Activated naive CD4-positive, alpha-beta T cell treated with anti-CD3 and anti-CD28 coated beads for 36 hours (primary cell): ENCODE results near the gene CLDN2. TPM values are rescaled to one million over a fixed set of nuclear protein-coding genes. Genes with fewer than 3 reads are reported as not detected.

Experiments used
- CTCF ChIA-PET: fragments of 350-600 bp; sonication (Branson Sonifier 250); formaldehyde crosslinking; loops from one replicate; lab custom pipeline; 2021; ENCODE audit warnings: antibody characterized with exemption; lab: Charles Lee
- DNase-seq: peaks from one replicate; pipeline ENCODE4 v3.0.0-alpha.2; 2020
- H3K27ac Mint-ChIP-seq: one replicate; pipeline ENCODE4 v1.8.0; 2021; ENCODE audit warnings: mild to moderate bottlenecking, mixed read lengths
- H3K27me3 Mint-ChIP-seq: one replicate; pipeline ENCODE4 v1.8.0; 2021; ENCODE audit warnings: low read depth, mixed read lengths
- H3K36me3 Mint-ChIP-seq: one replicate; pipeline ENCODE4 v1.8.0; 2021; ENCODE audit warnings: low read depth, mixed read lengths
- H3K4me1 Mint-ChIP-seq: one replicate; pipeline ENCODE4 v1.8.0; 2021; ENCODE audit warnings: low read depth, mixed read lengths
- H3K4me3 Mint-ChIP-seq: one replicate; pipeline ENCODE4 v1.8.0; 2021; ENCODE audit warnings: mild to moderate bottlenecking, moderate library complexity, mixed read lengths
- H3K9me3 Mint-ChIP-seq: one replicate; pipeline ENCODE4 v1.8.0; 2021; ENCODE audit warnings: mixed read lengths
- intact Hi-C: fragments of 100-400 bp; cut with micrococcal nuclease; formaldehyde crosslinking; loops from one replicate; pipeline ENCODE4 v1.15.1; 2023
- total RNA-seq, 2 experiments: library from RNA; stranded (reverse); gene quantifications; one replicate each; pipeline ENCODE4 v1.2.3, GENCODE V29; 2021

CLDN2 gene
- total RNA-seq, 2 experiments from 2014 or later: not detected

DNA sequence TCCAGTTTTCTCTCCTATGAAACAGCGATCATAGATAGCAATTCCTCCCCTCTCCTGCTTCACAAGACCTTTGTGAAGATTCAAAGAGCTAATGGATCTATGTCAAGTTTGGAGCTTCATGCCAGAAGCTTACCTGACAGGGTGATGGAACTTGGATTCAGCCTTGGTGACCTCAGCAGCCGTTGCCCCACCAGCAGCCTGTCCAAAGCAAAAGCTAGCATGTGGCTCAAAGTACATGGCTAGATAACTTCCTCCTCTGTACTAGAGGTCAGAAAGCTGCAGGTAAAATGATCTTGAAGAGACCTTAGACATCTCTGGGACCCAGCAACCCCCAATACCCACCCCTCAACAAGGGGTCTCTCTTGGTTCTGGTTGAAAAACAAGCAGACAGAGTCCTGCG is 18.9 kb upstream of the CLDN2 start:
- H3K36me3 Mint-ChIP-seq: no peaks in the 10 kb centered on the region
- H3K27me3 Mint-ChIP-seq: no peaks in the 10 kb centered on the region
- intact Hi-C loops: no loop called here
- no peak overlapping the region for H3K4me3 Mint-ChIP-seq
- H3K9me3 Mint-ChIP-seq: no peaks in the 10 kb centered on the region
- peaks cover 2% of the 10 kb centered on the region for H3K4me1 Mint-ChIP-seq
- no peak for DNase-seq
- no peak overlapping the region for H3K27ac Mint-ChIP-seq
- CTCF ChIA-PET: no interaction called here

- Mint-ChIP-seq H3K27me3 (no peaks in the 10 kb centered on the region), H3K27ac (no peak overlapping the region), H3K4me3 (no peak overlapping the region), H3K9me3 (no peaks in the 10 kb centered on the region), H3K4me1 (peaks cover 2% of the 10 kb centered on the region), H3K36me3 (no peaks in the 10 kb centered on the region)
- intact Hi-C loops: no loop called here
- CTCF ChIA-PET: no interaction called here
- no peak for DNase-seq
These were observed 18.4 kb upstream of the CLDN2 start for GRCh38 chrX:106901781-106902219.

DNA sequence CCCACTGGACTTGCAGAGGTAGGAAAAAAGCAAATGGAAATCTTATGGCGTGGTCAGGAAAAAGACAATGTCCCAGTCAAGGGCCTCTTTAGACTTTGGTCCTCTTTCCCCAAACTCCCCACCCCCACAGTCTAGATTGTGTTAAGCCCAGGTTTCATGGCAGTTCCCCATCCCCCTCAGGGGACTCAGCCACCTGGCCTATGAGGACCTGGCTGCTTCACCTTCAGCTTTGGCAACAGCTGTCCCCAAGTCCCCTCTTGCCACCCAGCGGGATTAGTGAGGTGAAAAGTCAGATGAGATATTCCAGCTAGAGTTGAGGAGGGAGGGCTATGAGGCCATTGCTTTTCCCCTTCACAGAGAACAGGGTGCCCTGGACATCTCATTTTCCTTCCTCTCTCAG is 17.5 kb upstream of the CLDN2 start:
- Mint-ChIP-seq H3K27ac (no peak overlapping the region), H3K4me3 (no peak overlapping the region), H3K36me3 (no peaks in the 10 kb centered on the region), H3K9me3 (no peaks in the 10 kb centered on the region), H3K4me1 (peaks cover 2% of the 10 kb centered on the region), H3K27me3 (no peaks in the 10 kb centered on the region)
- intact Hi-C loops: no loop called here
- DNase-seq: no peak
- CTCF ChIA-PET: interaction anchor here (0.8 to 1.5 kb wide), 2 partner anchors 8 to 10 kb away, joined by 4 read pairs; no protein-coding TSS in a partner anchor

DNA sequence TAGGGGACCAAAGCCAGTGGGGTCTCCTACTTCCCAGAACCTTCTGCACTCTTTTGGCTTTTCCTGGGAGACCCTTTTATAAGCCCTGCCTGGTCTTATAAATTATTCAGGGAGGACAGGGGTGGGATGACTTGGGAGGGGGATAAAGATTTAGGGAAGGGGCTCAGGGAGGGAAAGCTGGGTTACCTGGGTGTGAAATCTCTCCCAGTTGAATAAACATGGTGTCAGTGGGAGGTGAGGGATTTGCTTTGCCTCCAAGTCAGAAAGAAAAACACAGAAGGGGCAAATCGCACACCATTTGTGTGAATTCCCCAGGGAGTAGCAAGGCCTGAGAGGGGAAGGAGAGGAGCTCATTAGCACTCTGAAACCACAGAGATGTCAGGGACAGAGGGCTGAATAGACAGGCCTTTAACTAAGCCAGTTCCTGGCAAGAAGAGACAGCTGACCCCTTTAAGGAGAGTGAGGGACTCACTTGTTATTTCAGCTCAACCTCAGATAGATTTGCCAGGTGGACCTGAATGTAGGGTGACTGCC is 16.8 kb upstream of the CLDN2 start, which contains the start of gene RIPPLY1:
Gene RIPPLY1 (minus strand): TSS at position 51 of the 534 bp plus-strand sequence. CDS start 54 bp downstream, outside the sequence.
- Mint-ChIP-seq H3K4me3 (no peak within 1 kb of the TSS), H3K36me3 (no peaks in the 10 kb centered on the region), H3K27ac (no peak within 1 kb of the TSS), H3K9me3 (no peaks in the 10 kb centered on the region), H3K27me3 (no peaks in the 10 kb centered on the region), H3K4me1 (peaks cover 2% of the 10 kb centered on the region)
- intact Hi-C loops: no loop called here
- CTCF ChIA-PET: interaction anchor here (0.5 to 1.5 kb wide), 3 partner anchors 9 to 368 kb away, joined by 4 to 5 read pairs (median 4); no protein-coding TSS in a partner anchor
- DNase-seq: no peak

DNA sequence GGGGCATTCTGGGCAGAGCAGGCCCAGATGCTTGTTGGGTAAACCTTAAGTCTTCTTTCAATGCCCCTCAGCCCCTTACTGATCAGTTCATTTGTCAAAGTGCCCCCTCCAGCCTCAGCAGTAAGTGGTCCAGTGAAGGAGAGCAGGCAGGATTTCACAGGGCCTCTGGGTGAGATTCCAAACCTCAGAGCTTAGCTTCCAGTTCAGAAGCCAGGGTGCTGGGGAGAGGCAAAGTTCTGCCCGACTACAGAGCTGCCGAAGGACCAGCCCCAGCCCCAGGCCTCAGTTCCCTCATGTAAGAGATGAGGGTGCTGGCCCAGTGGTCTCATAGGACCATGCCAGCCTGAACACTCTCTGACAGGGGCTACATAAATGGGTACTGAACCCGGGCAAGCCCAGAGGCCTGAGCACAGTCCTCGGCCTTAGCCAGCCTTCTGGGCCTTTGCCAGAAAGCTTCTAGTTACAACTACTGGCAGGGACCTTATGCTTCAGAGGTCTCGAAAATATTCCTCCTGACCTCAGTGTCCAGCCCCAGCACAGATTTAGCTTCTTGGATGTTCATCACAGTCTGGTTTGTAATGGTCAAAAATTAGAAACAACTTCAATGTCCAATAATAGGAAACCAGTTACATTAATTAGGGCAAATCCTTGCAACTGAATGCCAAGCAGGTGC is 16.2 kb upstream of the CLDN2 start:
- Mint-ChIP-seq H3K36me3 (no peaks in the 10 kb centered on the region), H3K9me3 (no peaks in the 10 kb centered on the region), H3K27me3 (no peaks in the 10 kb centered on the region), H3K4me3 (no peak overlapping the region), H3K4me1 (no peaks in the 10 kb centered on the region), H3K27ac (no peak overlapping the region)
- CTCF ChIA-PET: interaction anchor here (0.5 to 1.5 kb wide), 2 partner anchors 10 to 368 kb away, joined by 4 to 5 read pairs; no protein-coding TSS in a partner anchor
- intact Hi-C loops: no loop called here
- no peak for DNase-seq

DNA sequence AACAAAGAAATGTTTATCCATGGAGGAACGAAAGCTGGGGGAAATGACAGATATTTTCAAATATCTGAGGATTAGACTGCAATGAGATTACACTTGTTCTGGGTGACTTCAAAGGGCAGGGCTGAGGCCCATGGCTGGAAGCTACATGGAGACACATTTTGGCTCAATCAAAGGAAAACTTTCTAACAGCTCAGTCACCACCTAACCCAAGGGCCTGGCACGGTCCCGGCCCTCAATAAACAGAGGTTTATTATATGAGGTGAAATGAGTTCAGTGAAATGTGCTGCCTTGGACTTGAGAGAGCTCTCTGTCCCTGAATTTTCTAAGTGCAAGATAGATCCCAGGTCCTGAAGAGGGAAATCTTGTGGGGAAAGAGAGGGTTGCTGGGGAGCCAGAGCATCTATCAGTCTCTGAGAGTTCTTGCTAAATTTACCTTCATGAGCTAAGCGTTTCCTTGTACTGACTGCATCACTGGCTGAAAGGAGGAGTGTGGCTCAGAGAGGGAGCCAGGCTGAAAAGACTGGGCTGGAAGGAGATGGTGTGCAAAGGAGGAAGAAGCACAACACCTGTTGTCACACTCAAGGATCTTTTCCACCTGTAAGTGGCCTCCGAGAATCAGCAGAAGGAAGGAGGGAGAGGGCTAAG is 15.0 kb upstream of the CLDN2 start:
- Mint-ChIP-seq H3K27ac (no peak overlapping the region), H3K27me3 (no peaks in the 10 kb centered on the region), H3K4me1 (no peaks in the 10 kb centered on the region), H3K36me3 (no peaks in the 10 kb centered on the region), H3K4me3 (no peak overlapping the region), H3K9me3 (no peaks in the 10 kb centered on the region)
- no peak for DNase-seq
- CTCF ChIA-PET: interaction anchor here (0.5 to 1.3 kb wide), 5 partner anchors 10 to 1088 kb away, joined by 3 to 6 read pairs (median 3); no protein-coding TSS in a partner anchor
- intact Hi-C loops: no loop called here

DNA sequence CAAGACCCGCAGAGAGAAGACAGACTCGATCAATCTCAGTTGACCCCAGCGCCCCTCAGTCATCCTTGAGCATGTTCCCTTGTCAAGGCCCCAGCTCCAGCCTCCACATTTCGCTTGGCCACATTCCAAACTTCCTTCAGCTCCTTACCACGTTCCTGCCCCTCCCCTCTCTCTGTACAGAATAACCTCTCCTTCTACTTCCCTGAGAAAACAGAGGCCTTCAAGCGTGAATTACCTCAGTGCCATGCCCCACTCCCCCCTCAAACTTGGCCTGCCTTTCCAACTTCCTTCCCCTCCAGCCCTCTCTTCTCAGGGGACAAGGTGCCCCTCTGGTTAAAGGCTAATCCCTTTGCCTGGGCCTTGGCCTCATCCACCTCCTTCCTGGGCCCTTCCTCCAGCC is 13.8 kb upstream of the CLDN2 start:
- no peaks in the 10 kb centered on the region for H3K36me3 Mint-ChIP-seq
- H3K9me3 Mint-ChIP-seq: no peaks in the 10 kb centered on the region
- H3K27me3 Mint-ChIP-seq: no peaks in the 10 kb centered on the region
- CTCF ChIA-PET: interaction anchor here (0.8 to 1.3 kb wide), 2 partner anchors 12 to 13 kb away, joined by 3 to 6 read pairs; no protein-coding TSS in a partner anchor
- no peak overlapping the region for H3K27ac Mint-ChIP-seq
- H3K4me3 Mint-ChIP-seq: no peak overlapping the region
- intact Hi-C loops: no loop called here
- no peak for DNase-seq
- H3K4me1 Mint-ChIP-seq: no peaks in the 10 kb centered on the region

DNA sequence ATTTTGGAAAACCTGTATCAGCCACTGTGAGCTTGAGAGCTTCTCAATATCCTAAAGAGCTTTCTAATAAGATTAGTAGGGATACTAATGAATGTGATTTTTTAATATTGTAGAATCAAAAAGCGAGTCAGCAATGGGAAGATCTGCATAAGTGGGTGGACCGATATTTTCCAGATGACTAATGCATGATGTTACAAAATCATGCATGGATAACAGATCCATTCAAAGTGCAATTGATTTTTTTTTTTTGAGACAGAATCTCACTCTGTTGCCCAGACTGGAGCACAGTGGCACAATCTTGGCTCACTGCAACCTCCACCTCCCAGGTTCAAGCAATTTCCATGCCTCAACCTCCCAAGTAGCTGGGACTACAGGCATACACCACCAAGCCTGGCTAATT is 7.3 kb upstream of the CLDN2 start:
- Mint-ChIP-seq H3K27me3 (no peaks in the 10 kb centered on the region), H3K4me3 (no peak overlapping the region), H3K27ac (no peak overlapping the region), H3K36me3 (no peaks in the 10 kb centered on the region), H3K9me3 (no peaks in the 10 kb centered on the region), H3K4me1 (peaks cover 16% of the 10 kb centered on the region)
- intact Hi-C loops: no loop called here
- no peak for DNase-seq
- CTCF ChIA-PET: no interaction called here

DNA sequence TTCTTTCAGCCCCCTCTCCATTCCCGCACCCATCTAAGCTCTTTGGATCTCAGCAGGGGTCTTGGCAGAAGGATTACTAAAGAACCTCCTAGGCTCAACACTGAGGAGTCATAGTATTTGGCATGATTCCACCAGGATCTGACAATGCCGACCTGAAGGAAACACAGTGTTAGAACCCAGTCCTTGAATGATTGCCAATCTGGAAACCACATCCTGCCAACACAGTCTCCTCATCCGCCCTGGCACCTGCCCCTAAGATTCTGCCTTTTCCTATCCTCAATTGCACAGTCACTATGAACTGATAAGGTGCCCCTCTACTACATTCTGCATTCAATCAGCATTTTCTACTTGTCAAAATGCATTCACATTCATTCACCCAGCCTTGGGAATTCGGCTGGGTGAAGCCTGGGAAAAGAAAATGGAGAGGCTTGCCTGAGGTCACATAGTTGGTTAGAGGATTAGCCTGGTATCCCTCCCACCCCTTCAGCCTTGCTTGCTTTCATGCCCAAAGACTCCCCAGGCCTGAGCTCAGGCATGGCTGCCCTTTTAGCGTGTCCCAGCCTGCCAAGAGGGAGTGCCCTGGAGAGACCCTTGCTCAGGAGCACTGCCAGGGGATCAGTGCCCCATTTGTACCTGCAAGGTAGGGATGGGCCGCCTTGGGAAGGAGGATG is 2.2 kb upstream of the CLDN2 start:
- CTCF ChIA-PET: interaction anchor here (1.2 kb wide), 1 partner anchor 23 kb away, joined by 3 read pairs; no protein-coding TSS in a partner anchor
- no peak overlapping the region for H3K27ac Mint-ChIP-seq
- DNase-seq: peak; percentile 40
- intact Hi-C loops: no loop called here
- peaks cover 17% of the 10 kb centered on the region for H3K4me1 Mint-ChIP-seq
- no peaks in the 10 kb centered on the region for H3K36me3 Mint-ChIP-seq
- no peaks in the 10 kb centered on the region for H3K9me3 Mint-ChIP-seq
- H3K4me3 Mint-ChIP-seq: no peak overlapping the region
- H3K27me3 Mint-ChIP-seq: no peaks in the 10 kb centered on the region

DNA sequence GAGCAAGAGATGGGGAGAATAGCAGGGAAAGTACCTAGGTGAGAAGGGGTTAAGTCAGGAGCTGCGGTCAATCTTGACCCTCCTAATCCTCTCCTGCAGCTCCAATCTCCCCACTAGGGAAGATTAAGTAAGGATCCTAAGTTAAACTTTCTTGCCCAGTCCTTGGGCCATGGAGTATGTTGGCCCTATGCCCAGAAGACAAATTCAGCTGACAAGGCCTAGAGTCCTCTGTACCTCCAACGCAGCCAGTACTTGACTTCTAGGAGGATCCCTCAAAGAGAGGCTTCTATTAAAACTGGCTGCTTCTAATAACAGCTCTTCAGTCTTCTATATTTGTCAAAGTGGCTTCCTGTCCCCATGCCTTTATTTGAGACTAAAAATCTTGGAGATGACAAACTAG is 1.4 kb downstream of the CLDN2 start:
- Mint-ChIP-seq H3K27me3 (no peaks in the 10 kb centered on the region), H3K27ac (no peak overlapping the region)

GRCh38 chrX:106927023-106927422 is 6.8 kb downstream of the CLDN2 start:
- Mint-ChIP-seq H3K36me3 (no peaks in the 10 kb centered on the region), H3K4me3 (no peak overlapping the region), H3K9me3 (no peaks in the 10 kb centered on the region), H3K27me3 (no peaks in the 10 kb centered on the region), H3K4me1 (no peaks in the 10 kb centered on the region), H3K27ac (no peak overlapping the region)
- DNase-seq: no peak
- intact Hi-C loops: no loop called here
- CTCF ChIA-PET: no interaction called here

More for the DNA sequence above, 1.4 kb downstream of the CLDN2 start:
- CTCF ChIA-PET: interaction anchor here (1.5 kb wide), 1 partner anchor 24 kb away, joined by 4 read pairs; no protein-coding TSS in a partner anchor
- intact Hi-C loops: no loop called here
- Mint-ChIP-seq H3K4me3 (no peak overlapping the region), H3K9me3 (no peaks in the 10 kb centered on the region), H3K4me1 (peaks cover 13% of the 10 kb centered on the region), H3K36me3 (no peaks in the 10 kb centered on the region)
- no peak for DNase-seq

DNA sequence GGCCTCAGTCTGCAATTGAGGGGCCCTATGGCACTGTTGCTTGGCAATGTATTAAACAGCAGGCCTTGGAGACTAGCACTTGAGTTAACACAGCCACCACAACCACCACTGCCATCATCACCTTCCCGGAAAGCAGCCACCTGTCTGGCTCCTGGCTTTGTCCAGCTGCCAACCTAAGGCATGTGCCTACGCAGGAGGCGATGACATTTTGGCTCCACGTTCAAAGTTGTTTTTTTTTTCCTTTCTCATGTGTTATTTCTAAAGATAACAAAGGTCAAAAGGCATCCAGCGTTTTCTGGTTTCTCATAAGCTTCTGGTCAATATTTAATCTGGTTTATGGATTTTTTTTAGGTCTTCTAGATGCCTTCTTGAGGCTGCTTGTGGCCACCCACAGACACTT is 7.5 kb downstream of the CLDN2 start:
- Mint-ChIP-seq H3K9me3 (no peaks in the 10 kb centered on the region), H3K4me3 (no peak overlapping the region), H3K27ac (no peak overlapping the region), H3K36me3 (no peaks in the 10 kb centered on the region), H3K4me1 (no peaks in the 10 kb centered on the region), H3K27me3 (no peaks in the 10 kb centered on the region)
- intact Hi-C loops: no loop called here
- no peak for DNase-seq
- CTCF ChIA-PET: no interaction called here
